Inferior parietal cortex (tissue), 1 donor: Measurements from ENCODE around the gene CEP68.
A peak's percentile ranks its signal among the peaks of the same experiment; 100 is the strongest.
"Not testable (repeated sequence)": the region's sequence is repeated elsewhere in the genome, so short reads cannot be mapped to it uniquely, and the experiment has no call there.

Source experiments
- DNase-seq: peaks from one replicate; pipeline ENCODE4 v3.0.0-alpha.2; 2016; ENCODE audit errors: extremely low spot score

CEP68 gene

GRCh38 chr2:65056215-65057053 is at the start of gene CEP68:
TSS of gene CEP68 (plus strand) at chr2:65056416. CDS start at chr2:65069445, 13,029 bp downstream.
- peak; percentile 96 for DNase-seq

- no peak for DNase-seq
These were observed 42.4 kb upstream of the CEP68 start for GRCh38 chr2:65013776-65014175.

- DNase-seq: no peak
These were observed 40.5 kb upstream of the CEP68 start for GRCh38 chr2:65015731-65016130.

- DNase-seq: no peak
These were observed 39.4 kb upstream of the CEP68 start for GRCh38 chr2:65016789-65017188.

- peak; percentile 49 for DNase-seq
These were observed 38.9 kb upstream of the CEP68 start for GRCh38 chr2:65017335-65017734.

GRCh38 chr2:65018141-65018582 is 38.1 kb upstream of the CEP68 start:
- DNase-seq: no peak

GRCh38 chr2:65019010-65019409 is 37.2 kb upstream of the CEP68 start:
- no peak for DNase-seq

- DNase-seq: no peak
These were observed 36.5 kb upstream of the CEP68 start for GRCh38 chr2:65019675-65020195.

GRCh38 chr2:65020251-65020650 is 36.0 kb upstream of the CEP68 start:
- not testable (repeated sequence) for DNase-seq

GRCh38 chr2:65020943-65021528 is 35.2 kb upstream of the CEP68 start:
- DNase-seq: no peak

- no peak for DNase-seq
These were observed 34.5 kb upstream of the CEP68 start for GRCh38 chr2:65021709-65022108.

- DNase-seq: no peak
These were observed 34.0 kb upstream of the CEP68 start for GRCh38 chr2:65022189-65022588.

- no peak for DNase-seq
These were observed 32.5 kb upstream of the CEP68 start for GRCh38 chr2:65023742-65024141.

GRCh38 chr2:65024149-65024829 is 31.9 kb upstream of the CEP68 start:
- DNase-seq: no peak

- no peak for DNase-seq
These were observed 30.6 kb upstream of the CEP68 start for GRCh38 chr2:65025453-65026123.

- no peak for DNase-seq
These were observed 30.1 kb upstream of the CEP68 start for GRCh38 chr2:65026154-65026553.

GRCh38 chr2:65026704-65027464 is 29.3 kb upstream of the CEP68 start:
- no peak for DNase-seq

- no peak for DNase-seq
These were observed 28.5 kb upstream of the CEP68 start for GRCh38 chr2:65027616-65028244.

- no peak for DNase-seq
These were observed 25.5 kb upstream of the CEP68 start for GRCh38 chr2:65030476-65031332.
